ENCODE data around the gene SLCO2A1.

The SLCO2A1 gene

DNA sequence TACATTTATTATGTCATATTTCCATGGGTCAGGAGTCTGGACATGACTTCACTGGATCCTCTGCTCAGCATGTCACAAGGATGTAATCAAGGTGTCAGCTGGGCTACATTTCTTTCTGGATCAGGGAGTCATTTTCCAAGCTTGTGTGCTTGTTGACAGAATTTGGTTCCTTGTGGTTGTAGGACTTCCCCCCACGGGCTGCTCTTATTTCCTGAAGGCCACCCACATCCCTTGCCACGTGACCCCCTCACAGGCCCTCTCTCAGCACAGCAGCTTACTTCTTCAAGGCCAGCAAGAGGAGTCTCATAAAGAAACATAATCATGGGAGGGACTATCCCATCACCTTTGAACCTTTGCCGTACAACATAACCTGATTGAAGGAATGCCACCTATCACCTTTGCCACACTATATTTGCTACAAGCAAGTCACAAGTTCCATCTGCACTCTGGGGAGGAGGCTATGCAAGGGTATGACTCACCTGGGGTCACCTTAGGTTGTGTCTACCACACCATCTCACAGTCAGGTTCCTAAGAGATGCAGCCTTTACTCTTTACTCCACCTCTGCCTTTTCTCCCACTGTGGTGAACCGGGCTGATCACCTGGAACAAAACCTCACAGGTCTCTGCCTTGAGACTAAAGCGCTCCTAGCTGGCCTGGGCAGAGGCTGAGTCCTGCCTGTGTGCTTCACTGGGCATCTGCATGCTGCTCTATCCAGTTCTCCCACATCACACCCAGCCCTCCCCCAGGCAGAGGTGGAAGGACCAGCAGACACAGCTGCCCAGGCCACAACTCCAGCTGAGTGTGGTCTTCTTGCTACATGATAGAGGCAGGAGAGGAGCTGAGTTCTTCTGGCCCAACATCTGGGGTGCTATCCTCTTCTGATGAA lies 147.5 kb downstream of the SLCO2A1 start:
- no peak for DNase-seq

DNA sequence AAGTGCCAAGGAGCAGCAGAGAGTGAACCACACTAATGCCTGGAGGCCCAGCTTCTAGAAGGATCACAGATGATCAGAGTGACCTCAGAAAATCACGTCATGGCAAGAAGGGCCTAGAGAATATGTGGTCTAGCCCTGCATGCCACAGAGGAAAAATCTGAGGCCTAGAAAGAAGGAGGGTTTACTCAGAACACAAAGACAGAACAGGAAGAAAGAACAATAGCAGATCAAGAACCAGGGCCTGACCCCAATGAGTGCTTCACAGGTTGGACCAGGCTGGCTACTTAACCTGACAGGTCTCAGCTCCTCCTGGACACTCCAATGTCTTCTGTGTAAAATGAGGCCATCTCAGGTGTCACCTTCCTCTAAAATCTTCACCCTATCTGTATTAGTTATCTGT lies 148.2 kb downstream of the SLCO2A1 start:
- no peak for DNase-seq

DNA sequence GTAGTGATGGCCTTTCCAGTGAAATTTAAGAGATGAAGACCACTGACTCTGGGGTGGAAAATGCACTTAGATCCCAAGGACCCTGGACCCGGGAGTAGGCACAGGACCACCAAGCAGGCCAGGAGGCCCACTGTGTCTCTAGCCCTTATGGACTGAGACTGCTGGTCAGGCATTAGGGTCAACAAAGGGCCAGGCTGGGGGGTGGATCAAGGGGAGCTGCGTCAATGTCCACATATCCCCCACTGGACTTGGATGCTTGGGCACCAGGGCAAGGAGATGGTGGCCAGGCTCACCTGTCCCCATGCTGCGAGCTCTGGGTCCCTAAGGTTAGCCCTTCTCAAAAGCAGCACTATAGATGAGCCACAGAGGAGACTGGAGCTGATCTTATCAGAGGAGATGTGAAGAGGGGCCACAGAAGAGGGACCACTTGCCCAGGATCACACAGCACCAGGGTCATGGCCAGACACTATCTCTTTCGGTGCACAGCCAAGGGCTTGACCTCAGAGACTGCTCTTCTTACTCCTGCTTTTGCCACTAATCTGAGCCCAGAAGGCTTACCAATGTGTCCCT lies 148.8 kb downstream of the SLCO2A1 start:
- no peak for DNase-seq

DNA sequence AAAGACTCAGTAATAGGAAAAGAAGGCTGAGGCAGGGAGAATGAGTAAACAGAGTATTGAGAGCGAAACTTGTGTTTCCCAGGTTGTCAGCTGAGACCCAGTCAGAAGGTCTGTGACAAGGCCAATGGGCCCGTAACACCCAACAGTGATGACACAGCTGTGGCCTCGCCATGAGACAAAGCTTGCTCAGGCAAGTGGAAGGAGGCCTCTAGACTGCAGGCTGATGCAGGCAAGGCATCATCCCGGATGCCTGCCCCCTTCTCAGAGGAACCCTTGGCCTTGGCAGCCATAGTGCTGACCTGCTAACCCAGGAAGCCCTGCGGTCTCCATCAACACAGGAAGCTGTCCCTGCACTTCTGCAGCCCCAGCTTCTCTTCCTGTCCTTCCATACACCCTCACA lies 149.4 kb downstream of the SLCO2A1 start:
- DNase-seq: no peak

DNA sequence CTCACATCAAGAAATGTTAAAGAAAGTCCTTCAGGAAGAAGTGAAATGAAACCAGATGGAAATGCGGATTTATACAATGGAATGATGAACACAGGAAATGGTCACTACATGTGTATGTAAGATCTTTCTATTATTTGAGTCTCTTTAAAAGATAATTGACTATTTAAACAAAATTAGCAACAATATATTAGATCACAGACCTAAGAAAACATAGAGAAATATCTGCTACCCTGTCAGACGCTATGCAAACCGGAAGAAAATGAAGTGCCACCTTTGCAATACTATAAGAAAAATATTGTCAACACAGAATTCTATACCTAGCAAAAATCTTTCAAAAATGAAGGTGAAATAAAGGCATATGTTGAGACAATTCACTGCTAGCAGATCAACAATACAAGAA lies 151.2 kb downstream of the SLCO2A1 start:
- no peak for DNase-seq
